ENCODE data around the gene STX4.

Gene STX4

GRCh38 chr16:31071861-31072260, 38.5 kb downstream of the STX4 start:
- DNase-seq, result no peak

DNA sequence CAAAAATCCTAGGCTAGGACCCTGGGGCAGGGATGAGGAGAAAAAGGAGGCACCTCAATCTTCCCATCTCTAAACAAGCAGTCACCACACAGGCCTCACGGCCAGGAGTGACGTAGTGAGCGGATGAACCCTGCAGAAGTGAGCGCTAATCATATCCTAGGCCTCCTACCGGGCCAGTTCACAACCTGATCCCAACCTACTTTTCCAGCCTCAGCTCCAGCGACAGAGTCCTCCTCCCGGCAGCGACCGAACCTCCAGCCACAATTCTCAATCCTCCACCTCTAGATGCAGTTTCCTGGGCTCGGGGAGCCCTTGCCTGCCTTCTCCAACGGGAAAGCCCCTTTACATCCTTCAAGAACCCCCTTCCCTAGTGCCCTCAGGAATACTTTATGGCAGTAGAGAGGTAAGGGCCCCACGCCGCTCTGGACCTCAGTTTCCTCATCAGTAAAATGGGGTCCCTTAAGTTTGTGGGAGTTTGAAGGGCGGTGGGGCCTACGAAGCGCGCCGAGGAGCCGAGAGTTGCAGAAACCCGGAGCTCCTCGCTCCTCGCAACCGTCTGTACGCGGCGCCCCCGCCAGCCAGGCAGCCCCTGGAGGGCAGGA, 39.3 kb downstream of the STX4 start:
- DNase-seq, result peak; percentile 69

DNA sequence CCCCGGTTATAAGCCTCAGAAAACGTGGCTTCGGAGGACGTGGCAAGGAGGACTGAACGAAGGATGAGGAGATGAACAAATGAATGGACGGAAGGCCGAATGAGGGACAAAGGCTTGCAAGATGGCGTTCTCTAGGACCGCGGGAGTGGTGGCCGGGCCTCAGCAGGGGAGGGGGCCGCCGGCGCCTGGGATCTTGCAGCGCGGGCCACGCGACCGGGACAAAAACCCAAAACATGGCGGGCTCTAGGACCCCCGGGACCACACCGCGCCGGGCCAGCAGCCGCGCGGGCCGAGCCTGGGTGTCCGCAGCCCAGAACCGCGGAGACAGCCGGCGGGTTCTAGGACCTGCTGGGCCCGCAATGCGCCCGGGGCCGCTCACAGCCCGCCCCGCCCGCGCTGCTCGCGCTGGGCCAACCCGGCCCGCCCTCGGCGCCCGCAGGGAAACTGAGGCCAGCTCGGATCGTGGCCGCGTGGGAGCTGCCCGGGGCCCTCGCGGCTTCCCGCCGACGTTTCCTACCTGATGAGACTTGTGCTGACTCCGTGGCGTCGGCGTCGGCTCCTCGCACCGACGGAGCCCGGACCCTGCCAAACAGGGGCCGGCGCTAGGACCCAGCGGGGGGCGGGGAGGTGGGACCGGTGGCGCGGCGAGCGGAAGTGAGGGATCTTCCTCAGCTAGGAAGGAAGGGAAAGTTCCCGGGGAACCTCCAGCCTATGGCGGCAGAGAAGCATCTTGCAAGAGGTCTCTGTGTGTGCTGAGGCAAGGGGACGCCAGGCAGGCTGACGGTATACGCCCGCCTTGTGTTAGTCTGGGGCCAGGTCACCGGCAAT, 40.0 kb downstream of the STX4 start:
- DNase-seq, result peak; percentile 96

DNA sequence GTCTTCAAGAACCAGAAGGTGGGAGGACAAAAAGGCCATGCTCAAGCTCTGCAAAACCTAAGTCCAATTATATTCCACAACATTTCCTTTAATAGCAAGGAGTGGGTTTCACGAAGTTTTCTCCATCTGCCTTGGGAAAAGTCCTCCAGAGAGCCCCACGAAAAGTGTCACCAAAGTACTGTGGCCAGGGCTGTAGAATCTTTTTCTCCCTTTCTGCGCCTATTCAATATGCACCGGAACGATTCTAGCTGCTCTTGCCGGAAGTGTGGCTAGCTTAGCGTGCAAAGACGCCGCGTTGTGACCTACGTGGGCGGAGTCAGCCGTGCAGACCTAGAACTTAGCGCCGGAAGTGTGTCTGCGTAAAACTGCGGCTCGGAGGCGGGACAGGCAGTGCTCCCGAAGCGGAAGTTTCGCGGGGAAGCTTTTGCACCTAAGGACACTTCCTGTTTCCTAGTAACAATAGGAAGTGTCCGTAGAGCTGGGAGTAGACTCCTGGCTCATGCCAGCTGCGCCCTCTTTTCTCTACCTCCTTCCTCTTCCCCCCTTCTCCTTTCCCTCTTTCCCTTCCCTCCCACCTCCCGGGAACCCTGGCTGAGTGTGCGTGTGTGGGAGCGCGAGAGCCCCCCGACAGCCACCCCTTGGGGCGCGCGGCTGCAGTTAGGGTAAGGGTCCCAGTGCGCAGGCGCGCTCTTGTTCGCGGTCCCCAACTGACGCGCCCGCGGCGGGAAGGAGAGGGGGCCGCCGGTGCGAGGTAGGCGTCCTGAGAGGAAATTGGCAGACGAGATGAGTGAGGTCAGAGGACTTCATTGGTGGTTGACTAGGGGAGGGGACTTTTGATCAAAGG, 40.8 kb downstream of the STX4 start, which contains the start of the genes ZNF646 and ZNF668:
ZNF646 (plus strand) TSS at position 453 of the 844 bp plus-strand sequence. CDS start 1,903 bp downstream, outside the sequence.
ZNF668 (minus strand) TSS at position 271 of the 844 bp plus-strand sequence. CDS start 9,781 bp downstream, outside the sequence.
- DNase-seq, result peak; percentile 99

DNA sequence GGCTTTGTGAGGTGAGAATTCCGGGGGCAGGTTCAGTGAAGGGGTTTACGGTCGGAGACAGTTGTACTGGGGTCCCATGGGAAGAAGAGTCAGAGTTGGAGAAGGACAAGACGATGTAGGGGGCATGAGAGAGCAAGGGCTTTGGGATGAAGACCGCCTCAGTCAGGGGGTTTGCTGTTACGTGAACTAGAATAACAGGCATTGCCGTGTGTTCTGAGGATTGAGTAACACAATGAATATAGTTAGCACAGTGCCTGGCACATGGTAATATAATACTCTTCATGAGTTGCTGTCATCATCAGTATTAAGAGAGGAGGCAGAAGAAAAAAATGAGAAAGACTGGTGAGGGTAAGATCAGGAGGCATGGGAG, 41.4 kb downstream of the STX4 start:
- DNase-seq, result no peak

DNA sequence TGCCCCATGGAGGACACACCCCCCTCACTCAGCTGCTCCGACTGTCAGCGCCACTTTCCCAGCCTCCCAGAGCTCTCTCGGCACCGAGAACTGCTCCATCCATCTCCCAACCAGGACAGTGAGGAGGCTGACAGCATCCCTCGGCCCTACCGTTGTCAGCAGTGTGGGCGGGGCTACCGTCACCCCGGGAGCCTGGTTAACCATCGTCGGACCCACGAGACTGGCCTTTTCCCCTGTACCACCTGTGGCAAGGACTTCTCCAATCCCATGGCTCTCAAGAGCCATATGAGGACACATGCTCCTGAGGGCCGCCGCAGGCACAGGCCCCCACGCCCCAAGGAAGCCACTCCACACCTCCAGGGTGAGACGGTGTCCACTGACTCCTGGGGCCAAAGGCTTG, 43.0 kb downstream of the STX4 start:
- DNase-seq, result no peak

GRCh38 chr16:31077024-31077423, 43.7 kb downstream of the STX4 start:
- DNase-seq, result no peak

DNA sequence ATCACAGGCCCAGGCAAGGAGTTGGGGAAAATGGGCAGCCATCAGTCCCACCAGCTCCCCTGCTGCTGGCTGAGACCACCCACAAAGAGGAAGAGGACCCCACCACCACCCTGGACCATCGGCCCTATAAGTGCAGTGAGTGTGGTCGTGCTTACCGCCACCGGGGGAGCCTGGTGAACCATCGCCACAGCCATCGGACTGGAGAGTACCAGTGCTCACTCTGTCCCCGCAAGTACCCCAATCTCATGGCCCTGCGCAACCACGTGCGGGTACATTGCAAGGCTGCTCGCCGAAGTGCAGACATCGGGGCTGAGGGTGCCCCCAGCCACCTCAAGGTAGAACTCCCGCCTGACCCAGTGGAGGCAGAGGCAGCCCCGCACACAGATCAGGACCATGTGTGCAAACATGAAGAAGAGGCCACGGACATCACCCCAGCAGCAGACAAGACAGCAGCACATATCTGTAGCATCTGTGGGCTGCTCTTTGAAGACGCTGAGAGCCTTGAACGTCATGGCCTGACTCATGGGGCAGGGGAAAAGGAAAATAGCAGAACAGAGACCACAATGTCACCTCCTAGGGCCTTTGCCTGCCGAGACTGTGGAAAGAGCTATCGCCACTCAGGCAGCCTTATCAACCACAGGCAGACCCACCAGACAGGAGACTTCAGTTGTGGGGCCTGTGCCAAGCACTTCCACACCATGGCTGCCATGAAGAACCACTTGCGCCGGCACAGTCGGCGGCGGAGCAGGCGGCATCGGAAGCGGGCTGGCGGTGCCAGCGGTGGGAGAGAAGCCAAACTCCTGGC, 44.4 kb downstream of the STX4 start:
- no peak for DNase-seq

DNA sequence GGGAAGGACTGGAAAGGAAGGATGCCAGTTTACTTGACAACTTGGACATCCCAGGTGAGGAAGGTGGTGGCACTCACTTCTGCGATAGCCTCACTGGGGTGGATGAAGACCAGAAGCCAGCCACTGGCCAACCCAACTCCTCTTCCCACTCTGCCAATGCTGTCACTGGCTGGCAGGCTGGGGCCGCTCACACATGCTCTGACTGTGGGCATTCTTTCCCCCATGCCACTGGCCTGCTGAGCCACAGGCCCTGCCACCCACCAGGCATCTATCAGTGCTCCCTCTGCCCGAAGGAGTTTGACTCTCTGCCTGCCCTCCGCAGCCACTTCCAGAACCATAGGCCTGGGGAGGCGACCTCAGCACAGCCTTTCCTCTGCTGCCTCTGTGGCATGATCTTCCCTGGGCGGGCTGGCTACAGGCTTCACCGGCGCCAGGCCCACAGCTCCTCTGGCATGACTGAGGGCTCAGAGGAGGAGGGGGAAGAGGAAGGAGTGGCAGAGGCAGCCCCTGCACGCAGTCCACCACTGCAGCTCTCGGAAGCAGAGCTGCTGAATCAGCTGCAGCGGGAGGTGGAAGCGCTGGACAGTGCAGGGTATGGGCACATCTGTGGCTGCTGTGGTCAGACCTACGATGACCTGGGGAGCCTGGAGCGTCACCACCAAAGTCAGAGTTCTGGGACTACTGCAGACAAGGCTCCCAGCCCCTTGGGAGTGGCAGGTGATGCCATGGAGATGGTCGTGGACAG, 45.4 kb downstream of the STX4 start:
- no peak for DNase-seq

DNA sequence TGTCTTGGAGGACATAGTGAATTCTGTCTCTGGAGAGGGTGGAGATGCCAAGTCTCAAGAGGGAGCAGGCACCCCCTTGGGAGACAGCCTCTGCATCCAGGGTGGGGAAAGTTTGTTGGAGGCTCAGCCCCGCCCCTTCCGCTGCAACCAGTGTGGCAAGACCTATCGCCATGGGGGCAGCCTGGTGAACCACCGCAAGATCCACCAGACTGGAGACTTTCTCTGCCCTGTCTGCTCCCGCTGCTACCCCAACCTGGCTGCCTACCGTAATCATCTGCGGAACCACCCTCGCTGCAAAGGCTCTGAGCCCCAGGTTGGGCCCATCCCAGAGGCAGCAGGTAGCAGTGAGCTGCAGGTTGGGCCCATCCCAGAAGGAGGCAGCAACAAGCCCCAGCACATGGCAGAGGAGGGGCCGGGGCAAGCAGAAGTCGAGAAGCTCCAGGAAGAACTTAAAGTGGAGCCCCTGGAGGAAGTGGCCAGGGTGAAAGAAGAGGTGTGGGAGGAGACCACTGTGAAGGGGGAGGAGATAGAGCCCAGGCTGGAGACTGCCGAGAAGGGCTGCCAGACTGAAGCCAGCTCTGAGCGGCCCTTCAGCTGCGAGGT, 46.1 kb downstream of the STX4 start:
- no peak for DNase-seq

DNA sequence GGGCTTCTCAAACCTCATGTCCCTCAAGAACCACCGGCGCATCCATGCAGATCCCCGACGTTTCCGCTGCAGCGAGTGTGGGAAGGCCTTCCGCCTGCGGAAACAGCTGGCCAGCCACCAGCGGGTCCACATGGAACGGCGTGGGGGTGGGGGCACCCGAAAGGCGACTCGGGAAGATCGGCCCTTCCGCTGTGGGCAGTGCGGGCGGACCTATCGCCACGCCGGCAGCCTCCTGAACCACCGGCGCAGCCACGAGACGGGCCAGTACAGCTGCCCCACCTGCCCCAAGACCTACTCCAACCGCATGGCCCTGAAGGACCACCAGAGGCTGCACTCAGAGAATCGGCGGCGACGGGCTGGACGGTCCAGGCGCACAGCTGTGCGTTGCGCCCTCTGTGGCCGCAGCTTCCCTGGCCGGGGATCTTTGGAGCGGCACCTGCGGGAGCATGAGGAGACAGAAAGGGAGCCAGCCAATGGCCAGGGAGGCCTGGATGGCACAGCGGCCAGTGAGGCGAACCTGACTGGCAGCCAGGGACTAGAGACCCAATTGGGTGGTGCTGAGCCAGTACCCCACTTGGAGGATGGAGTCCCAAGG, 46.8 kb downstream of the STX4 start:
- DNase-seq, result no peak

DNA sequence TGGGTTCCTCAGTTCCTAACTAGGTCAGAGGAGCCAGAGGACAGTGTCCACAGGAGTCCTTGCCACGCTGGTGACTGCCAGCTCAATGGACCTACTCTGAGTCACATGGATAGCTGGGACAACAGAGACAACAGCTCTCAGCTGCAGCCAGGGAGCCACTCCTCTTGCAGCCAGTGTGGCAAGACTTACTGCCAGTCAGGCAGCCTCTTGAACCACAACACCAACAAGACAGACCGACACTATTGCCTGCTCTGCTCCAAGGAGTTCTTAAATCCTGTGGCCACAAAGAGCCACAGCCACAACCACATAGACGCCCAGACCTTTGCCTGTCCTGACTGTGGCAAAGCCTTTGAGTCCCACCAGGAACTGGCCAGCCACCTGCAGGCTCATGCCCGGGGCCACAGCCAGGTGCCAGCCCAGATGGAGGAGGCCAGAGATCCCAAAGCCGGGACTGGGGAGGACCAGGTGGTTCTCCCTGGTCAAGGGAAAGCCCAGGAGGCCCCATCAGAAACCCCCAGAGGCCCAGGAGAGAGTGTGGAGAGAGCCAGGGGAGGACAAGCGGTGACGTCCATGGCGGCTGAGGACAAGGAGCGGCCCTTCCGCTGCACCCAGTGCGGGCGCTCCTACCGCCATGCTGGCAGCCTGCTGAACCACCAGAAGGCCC, 47.5 kb downstream of the STX4 start:
- DNase-seq, result no peak

GRCh38 chr16:31081428-31082351, 48.3 kb downstream of the STX4 start:
- DNase-seq, result no peak

DNA sequence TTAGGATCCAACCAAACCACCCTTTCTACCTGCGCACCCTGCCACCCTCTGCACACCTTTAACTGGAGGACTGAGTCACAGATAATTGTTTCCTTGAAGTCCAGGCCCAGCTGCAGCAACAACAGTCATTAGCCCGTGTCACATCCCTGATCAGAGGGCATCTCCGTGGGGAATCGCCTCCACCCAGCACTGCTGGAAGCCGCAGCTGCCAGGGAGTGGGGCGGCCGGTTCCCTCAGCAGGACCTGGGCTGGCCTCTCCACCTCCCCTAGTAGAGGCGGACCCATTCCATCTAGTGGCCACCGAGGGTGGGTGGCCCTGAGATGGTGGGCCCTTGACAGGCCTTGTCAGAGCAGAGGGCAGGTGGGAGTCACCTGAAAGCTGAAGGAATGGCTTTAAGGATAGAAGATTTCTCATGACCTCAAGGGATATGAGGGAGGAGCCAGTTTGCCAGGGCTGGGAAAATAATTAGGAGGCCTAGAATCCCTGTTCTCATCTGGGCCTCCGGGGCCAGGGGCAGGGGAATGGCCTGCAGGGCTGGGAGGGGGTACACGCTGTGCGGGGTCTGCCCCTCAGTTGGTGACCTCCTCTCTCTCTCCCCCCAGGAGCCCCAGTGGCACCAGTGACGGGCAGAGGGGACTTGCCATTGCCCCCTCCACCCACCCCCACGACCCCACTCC, 49.1 kb downstream of the STX4 start:
- no peak for DNase-seq

DNA sequence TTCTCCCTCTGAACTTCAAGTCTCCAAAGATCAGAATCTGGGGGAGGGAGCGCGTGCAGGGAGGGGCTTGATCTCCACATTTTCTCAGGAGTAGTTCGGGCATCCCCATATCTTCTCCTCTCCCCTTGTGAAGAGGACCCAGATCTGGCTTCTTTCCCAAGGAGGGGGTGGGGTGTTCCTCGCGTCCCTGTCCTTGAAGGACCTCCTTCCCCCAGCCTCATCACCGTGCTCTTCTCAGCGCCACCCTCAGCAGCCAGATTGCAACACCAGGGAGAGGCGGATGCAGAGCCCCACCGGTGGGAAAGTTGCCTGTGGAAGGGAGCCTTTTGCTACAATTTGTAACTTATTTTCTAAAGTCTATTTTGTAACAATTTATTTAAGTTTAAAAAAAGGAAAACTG, 49.7 kb downstream of the STX4 start:
- no peak for DNase-seq

DNA sequence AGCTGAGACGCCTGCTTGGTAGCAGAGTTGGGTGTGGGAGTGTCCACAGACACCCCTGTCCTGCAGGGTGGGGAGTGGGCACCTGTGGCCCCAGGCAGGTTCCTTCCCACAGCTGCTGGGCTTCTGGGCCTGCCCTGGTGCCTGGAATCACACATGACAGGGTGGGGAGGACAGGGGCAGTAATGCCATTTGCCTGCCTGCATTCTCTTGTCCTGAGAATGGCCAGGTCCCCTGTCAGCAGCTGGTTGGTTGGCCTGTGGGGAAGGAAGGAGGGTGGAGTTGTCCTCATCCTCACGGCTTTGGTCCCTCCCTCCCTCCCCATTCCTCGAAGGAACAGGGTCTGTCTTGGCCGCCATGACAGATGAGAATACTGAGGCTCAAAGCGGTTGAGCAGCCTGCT, 50.2 kb downstream of the STX4 start:
- no peak for DNase-seq

DNA sequence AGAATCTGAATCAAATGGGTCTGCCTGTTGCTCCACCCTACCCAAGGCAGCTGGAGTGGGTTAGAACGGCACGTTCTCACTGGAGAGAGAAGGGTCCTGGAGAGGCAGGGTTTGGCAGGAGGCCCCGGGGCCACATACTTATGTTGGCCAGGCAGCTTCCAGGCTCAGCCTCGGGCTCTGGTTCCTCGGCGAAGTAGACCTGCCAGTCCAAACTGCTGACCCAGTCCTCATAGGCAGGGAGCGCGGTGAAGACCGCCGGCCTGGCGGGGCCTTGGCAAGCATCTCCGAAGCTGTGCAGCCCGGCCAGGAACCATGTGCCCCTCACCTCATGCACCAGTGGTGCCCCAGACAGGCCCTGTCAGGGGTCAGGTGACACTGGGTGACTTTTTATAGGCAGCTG, 50.6 kb downstream of the STX4 start:
- DNase-seq, result no peak

DNA sequence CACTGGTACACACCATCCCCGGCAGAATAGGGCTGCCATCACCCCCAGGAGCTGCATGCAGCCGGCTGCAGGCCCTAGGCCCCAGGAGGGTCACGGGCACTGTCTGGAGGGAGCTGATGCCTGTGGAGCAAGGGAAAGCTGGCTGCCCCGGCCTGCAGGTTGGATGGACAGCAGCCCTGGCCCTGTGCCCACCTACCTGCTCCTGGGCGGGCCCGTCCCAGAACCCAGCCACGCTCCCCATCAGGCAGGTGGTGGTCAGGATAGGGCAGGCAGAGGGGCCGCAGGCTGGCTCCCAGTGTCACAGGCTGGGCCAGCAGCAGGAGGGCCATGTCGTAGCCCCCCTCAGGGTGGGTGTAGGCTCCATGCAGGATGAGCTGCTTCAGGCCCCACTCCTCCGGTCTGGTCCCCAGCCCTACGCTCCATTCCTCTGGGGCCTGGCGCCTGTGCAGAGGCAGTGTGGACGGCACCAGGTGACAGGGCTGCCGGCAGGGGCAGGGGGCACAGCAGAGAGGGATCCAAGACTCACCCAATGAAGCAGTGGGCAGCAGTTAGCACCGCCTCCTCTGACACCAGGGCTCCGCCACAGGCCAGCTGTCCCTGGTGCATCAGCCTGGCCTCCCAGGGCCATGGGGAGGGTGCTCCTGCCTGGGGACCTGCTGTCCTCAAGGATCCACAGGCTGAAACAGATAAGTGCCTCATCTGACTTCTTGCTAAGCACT, 51.4 kb downstream of the STX4 start:
- no peak for DNase-seq

Measured in activated effector memory CD4-positive, alpha-beta T cell treated with anti-CD3 and anti-CD28 coated beads, Interleukin-2, amount 50 U/mL, for 16 hours (primary cell).